HepG2 (cell line): ENCODE data around the gene MYLK. TPM values are rescaled to one million over a fixed set of nuclear protein-coding genes. Genes with fewer than 3 reads are reported as not detected.

Experiments
- ARID5B ChIP-seq: IDR thresholded peaks from 2 replicates; pipeline ENCODE4 v1.4.0; 2020; ENCODE audit warnings: mild to moderate bottlenecking, missing genetic modification reagents
- GMEB2 ChIP-seq: IDR thresholded peaks from 2 replicates; pipeline ENCODE4 v1.6.1; 2016; ENCODE audit warnings: missing biosample characterization, missing genetic modification reagents, low read depth
- HNF4A ChIP-seq: sonication (generic); formaldehyde crosslinking; IDR thresholded peaks from 2 replicates; pipeline ENCODE4 v1.4.0; 2020; ENCODE audit warnings: missing genetic modification reagents
- KDM1A ChIP-seq: IDR thresholded peaks from 2 replicates; pipeline ENCODE4 v1.6.1; 2016; ENCODE audit warnings: missing compliant biosample characterization
- MBD4 ChIP-seq: IDR thresholded peaks from 2 replicates; pipeline ENCODE4 v1.6.1; 2012; ENCODE audit warnings: low read length, inconsistent platforms, borderline replicate concordance
- NR2F2 ChIP-seq: IDR thresholded peaks from 2 replicates; pipeline ENCODE4 v1.6.1; 2012; ENCODE audit warnings: low read depth, inconsistent platforms, borderline replicate concordance
- PATZ1 ChIP-seq: sonication (generic); formaldehyde crosslinking; IDR thresholded peaks from 2 replicates; pipeline ENCODE4 v1.4.0; 2020; ENCODE audit warnings: missing genetic modification reagents
- RFX5 ChIP-seq: IDR thresholded peaks from 2 replicates; pipeline ENCODE4 v1.6.1; 2011; ENCODE audit warnings: low read depth, low read length, improper control_type of control experiment
- ZBED4 ChIP-seq: sonication (generic); formaldehyde crosslinking; IDR thresholded peaks from 2 replicates; pipeline ENCODE4 v1.4.0; 2020; ENCODE audit warnings: missing genetic modification reagents, borderline replicate concordance
- ZNF281 ChIP-seq: sonication (generic); formaldehyde crosslinking; IDR thresholded peaks from 2 replicates; pipeline ENCODE4 v1.4.0; 2020; ENCODE audit warnings: missing genetic modification reagents, borderline replicate concordance
- polyA plus RNA-seq, 8 experiments: library from polyadenylated mRNA; depleted of rRNA in 3 of 8; stranded (reverse) in 7 of 8; unstranded in 1 of 8; fragments of >200 nt; fragmentation: Illumina TruSeq in 4 of 8; extraction: Trizol in 4 of 8; gene quantifications; 2 replicates each; pipeline versions ENCODE4 v1.2.1 to v1.2.3, GENCODE V29; 2011 to 2016; ENCODE audit warnings: low read depth in 4 of 8, missing spikeins in 1 of 8, mixed read lengths in 1 of 8; ENCODE audit not compliant: insufficient read depth in 1 of 8
- total RNA-seq, 5 experiments: library from RNA; depleted of rRNA; stranded (reverse); fragments of >200 nt; fragmentation: Illumina TruSeq; extraction: Trizol; gene quantifications; 2 replicates each; pipeline ENCODE4 v1.2.3, GENCODE V29; 2016; ENCODE audit warnings: low read depth in 1 of 5

The MYLK gene
- total and polyA plus RNA-seq, 2 of the 13 experiments (the other 11 are each of a cell fraction or from before 2014, with no cell fraction given), result 10.6 to 34.9 TPM

- TF ChIP-seq ARID5B (CRISPR knock-in tag) (peak; percentile 48; the same call in 1 of the 2 replicates), PATZ1 (no peak), RFX5 (no peak), ZNF281 (CRISPR knock-in tag) (no peak), MBD4 (peak; percentile 34; the same call in 1 of the 2 replicates), ZBED4 (CRISPR knock-in tag) (no peak), HNF4A (CRISPR knock-in tag) (0 out of 2 replicates have a peak, but pooled peaks have one; percentile 14), NR2F2 (0 out of 2 replicates have a peak, but pooled peaks have one; percentile 21), GMEB2 (CRISPR knock-in tag) (no peak), KDM1A (CRISPR knock-in tag) (no peak)
- TF ChIP-seq, all 625 proteins: peak for 16
These were observed 277.6 kb downstream of the MYLK start (continued) for GRCh38 chr3:123606527-123606926.
